BE2C (cell line): ENCODE data around the gene HAUS6.
A peak's percentile ranks its signal among the peaks of the same experiment; 100 is the strongest.
"Not testable (repeated sequence)": the region's sequence is repeated elsewhere in the genome, so short reads cannot be mapped to it uniquely, and the experiment has no call there.

Source experiments
- DNase-seq: peaks from one replicate; pipeline ENCODE4 v3.0.0-alpha.2; 2020
- H3K27me3 ChIP-seq: fragments of 250-450 bp; sonication (Bioruptor Pico); 2 replicates; pipeline ENCODE4 v1.5.1; 2020; ENCODE audit warnings: mild to moderate bottlenecking
- H3K36me3 ChIP-seq: fragments of 250-450 bp; sonication (Bioruptor Pico); 2 replicates; pipeline ENCODE4 v1.5.1; 2020; ENCODE audit warnings: mild to moderate bottlenecking
- H3K4me1 ChIP-seq: fragments of 250-450 bp; sonication (Bioruptor Pico); 2 replicates; pipeline ENCODE4 v1.5.1; 2020
- H3K4me3 ChIP-seq: 2 replicates; pipeline ENCODE4 v1.5.1; 2011; ENCODE audit warnings: low read depth, low read length
- H3K9me3 ChIP-seq: fragments of 250-450 bp; sonication (Bioruptor Pico); 2 replicates; pipeline ENCODE4 v1.5.1; 2020
- CTCF ChIP-seq: IDR thresholded peaks from 2 replicates; pipeline ENCODE4 v1.5.1; 2012; ENCODE audit warnings: mild to moderate bottlenecking, low read depth, low read length

Gene HAUS6

GRCh38 chr9:19114680-19115270, 12.1 kb upstream of the HAUS6 start:
- no peaks in the 10 kb centered on the region for H3K4me1 ChIP-seq
- no peak for TF ChIP-seq CTCF

DNA sequence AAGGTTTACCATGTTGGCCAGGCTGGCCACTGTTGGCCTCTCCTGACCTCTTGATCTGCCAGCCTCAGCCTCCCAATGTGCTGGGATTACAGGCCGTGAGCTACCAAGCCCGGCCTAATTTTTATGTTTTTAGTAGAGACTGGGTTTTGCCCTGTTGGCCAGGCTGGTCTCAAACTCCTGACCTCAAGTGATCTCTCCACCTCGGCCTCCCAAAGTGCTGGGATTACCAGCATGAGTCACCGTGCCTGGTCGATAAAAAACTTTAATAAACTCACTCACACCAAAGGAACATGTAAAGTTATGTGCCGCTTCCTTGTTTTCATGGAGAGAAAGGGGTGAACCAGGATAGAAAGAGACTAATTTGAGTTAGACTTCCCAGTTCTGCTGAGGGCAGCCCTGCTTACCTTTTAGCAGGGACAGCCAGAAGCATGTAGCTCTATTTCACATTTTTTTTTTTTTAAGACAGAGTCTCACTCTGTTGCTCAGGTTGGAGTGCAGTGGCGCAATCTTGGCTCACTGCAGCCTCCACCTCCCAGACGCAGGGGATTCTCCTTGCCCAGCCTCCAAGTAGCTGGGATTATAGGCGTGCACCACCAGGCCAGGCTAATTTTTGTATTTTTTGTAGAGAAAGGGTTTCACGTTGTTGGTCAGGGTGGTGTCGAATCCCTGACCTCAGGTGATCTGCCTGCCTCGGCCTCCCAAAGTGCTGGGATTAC, 11.4 kb upstream of the HAUS6 start:
- Histone ChIP-seq H3K27me3 (no peaks in the 10 kb centered on the region), H3K4me1 (no peaks in the 10 kb centered on the region), H3K9me3 (no peaks in the 10 kb centered on the region), H3K4me3 (no peak overlapping the region), H3K36me3 (peaks cover 5% of the 10 kb centered on the region)
- no peak for TF ChIP-seq CTCF
- no peak for DNase-seq

More at GRCh38 chr9:19114680-19115270, 12.1 kb upstream of the HAUS6 start:
- Histone ChIP-seq H3K4me3 (no peak overlapping the region), H3K9me3 (no peaks in the 10 kb centered on the region), H3K27me3 (no peaks in the 10 kb centered on the region), H3K36me3 (peaks cover 10% of the 10 kb centered on the region)
- no peak for DNase-seq

DNA sequence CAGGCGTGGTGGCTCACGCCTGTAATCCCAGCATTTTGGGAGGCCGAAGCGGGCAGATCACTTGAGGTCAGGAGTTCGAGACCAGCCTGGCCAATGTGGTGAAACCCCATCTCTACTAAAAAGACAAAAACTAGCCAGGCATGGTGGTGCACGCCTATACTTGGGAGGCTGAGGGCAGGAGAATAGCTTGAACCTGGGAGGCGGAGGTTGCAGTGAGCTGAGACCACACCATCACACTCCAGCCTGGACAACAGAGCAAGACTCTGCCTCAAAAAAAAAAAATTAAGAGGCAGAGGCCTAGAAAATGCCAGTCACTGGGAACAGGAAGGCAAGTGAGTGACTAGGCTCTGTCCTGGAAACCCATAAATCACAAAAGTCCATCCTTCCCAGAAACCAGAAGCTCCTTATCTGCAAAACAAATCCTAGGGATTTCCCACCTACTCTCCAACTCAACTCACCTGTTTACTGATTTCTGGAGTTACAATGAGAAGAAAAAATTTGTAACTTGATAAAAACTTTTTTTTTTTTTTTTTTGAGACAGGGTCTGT, 10.4 kb upstream of the HAUS6 start:
- H3K9me3 ChIP-seq, DNase-seq, H3K36me3 ChIP-seq, H3K4me3 ChIP-seq, H3K4me1 ChIP-seq, H3K27me3 ChIP-seq: not testable (repeated sequence)

GRCh38 chr9:19108038-19108437, 5.3 kb upstream of the HAUS6 start:
- no peaks in the 10 kb centered on the region for H3K27me3 ChIP-seq
- no peaks in the 10 kb centered on the region for H3K4me1 ChIP-seq
- TF ChIP-seq CTCF = no peak
- DNase-seq = no peak
- no peak overlapping the region for H3K4me3 ChIP-seq
- H3K9me3 ChIP-seq = no peaks in the 10 kb centered on the region
- no peaks in the 10 kb centered on the region for H3K36me3 ChIP-seq

- H3K36me3 ChIP-seq = peaks cover under 1% of the 10 kb centered on the region
- H3K4me1 ChIP-seq = no peaks in the 10 kb centered on the region
- no peaks in the 10 kb centered on the region for H3K9me3 ChIP-seq
- H3K4me3 ChIP-seq = no peak overlapping the region
- TF ChIP-seq CTCF = no peak
- H3K27me3 ChIP-seq = no peaks in the 10 kb centered on the region
- DNase-seq = no peak
Measured at GRCh38 chr9:19104515-19105282, 2.0 kb upstream of the HAUS6 start.

- peaks cover 5% of the 10 kb centered on the region for H3K36me3 ChIP-seq
- no peaks in the 10 kb centered on the region for H3K9me3 ChIP-seq
- H3K4me3 ChIP-seq = peak overlapping the region; percentile 96
- peak; percentile 36 for DNase-seq
- no peaks in the 10 kb centered on the region for H3K4me1 ChIP-seq
- TF ChIP-seq CTCF = no peak
- no peaks in the 10 kb centered on the region for H3K27me3 ChIP-seq
Measured at GRCh38 chr9:19102181-19102630, 498 bp downstream of the HAUS6 start.
